Measurements from ENCODE around the gene ZFAND5. TPM values are rescaled to one million over a fixed set of nuclear protein-coding genes. Genes with fewer than 3 reads are reported as not detected.

The ZFAND5 gene
- 133 TPM for polyA plus RNA-seq (2013, experiment 1 of 2; ENCODE audit: insufficient read length)
- polyA plus RNA-seq (2013, experiment 2 of 2; ENCODE audit: insufficient read length), result 127 TPM

DNA sequence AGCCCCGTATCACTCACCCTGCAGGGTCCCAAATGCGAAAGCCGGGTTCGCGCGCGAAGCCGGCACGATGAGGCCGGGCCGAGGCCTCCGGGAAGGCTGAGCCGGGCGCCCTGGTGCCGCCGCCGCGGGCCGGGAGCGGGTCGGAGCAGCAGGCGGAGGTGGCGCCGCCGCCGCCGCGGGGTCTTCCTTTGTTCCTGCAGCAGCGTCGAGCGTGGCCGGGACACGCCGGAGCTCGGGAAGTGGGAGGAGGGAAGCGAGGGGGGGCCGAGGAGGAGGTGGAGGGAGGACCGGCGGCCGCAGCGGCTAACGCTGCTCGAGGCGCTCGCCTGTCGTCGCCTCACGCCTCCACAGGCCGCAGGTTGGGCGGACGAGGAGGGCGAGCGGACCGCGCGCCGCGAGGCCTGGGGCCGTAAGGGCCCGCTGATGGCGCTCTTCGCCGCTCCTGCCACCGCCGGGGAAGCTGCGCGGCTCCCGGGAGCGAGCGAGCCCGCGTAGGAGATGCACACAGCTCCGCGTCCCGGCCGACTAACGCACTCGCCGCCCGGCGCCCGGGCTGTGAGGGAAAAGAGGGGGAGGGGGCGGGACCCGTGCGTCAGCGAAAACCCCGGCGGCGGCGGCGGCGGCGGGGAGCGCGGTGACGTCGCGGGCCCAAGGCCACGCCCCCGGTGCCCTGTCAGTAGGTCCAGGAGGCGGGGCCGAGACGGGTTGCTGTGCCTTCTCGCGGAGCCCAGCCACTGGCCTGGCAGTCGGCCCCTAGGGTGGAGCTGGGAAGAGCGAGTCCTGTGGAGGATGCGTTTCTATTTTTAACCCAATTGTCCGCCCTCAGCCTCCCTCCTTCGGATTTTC, at the start of gene ZFAND5:
ZFAND5 (minus strand) TSS at position 530 of the 846 bp plus-strand sequence. CDS start 4,430 bp downstream, outside the sequence.
- peak; percentile 99 for DNase-seq

GRCh38 chr9:72412483-72413040, 47.6 kb upstream of the ZFAND5 start:
- no peak for DNase-seq

DNA sequence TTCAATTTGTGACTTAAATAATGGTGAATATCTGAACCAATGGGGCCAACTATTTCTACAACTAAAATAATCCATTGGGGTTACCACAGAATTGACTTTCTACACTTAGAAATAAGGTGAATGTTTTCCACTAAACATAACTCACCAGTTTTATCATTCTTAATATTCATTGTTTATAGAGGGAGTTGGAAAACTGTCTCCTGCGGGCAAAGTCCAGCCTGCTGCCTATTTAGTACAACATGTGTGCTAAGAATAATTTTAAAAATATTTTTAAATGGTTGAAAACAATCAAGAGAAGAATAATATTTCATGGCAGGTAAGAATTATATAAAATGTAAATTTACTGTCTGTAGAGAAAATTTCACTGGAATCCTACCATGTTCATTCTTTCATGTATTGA, 45.2 kb upstream of the ZFAND5 start:
- no peak for DNase-seq

DNA sequence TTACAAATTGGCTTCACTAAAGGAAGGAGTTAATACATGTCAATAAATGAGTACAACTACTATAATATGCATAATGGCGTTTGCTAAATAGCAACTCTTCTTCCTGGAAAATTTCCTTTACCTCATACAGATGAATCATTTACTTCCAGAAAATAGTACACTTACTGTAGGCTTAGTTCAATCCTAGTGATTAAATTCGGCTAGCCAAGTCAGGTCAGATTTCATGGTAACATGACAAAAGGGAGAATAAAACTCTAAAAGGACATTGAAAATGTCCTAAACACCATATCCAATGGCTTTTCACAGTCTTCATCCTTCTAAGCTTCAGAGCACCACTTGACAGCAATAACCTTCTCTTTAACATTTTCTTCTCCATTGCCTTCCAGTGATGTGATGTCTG, 42.1 kb upstream of the ZFAND5 start:
- no peak for DNase-seq

DNA sequence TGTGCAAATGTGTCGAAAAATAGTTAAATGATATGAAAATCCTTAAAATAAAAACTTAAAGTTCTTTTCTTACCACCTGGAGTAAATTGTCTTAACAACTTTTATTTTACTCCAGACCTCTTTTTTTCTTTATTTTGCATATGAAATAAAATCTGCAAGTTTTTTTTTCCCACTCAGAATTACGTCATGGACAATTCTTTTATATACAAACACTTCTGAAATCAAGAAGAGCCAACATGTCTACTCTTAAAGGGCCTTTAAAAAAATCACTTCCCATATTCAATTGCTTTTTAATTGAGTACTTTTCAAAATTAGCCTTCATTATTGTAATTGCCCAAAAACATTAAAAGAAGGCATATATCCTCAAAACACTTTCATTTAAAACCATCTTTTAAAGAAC, 37.7 kb upstream of the ZFAND5 start:
- no peak for DNase-seq

- no peak for DNase-seq
These were observed 36.4 kb upstream of the ZFAND5 start for GRCh38 chr9:72401396-72401795.

GRCh38 chr9:72400866-72401265, 35.9 kb upstream of the ZFAND5 start:
- DNase-seq, result no peak

GRCh38 chr9:72399391-72399790, 34.4 kb upstream of the ZFAND5 start:
- no peak for DNase-seq

DNA sequence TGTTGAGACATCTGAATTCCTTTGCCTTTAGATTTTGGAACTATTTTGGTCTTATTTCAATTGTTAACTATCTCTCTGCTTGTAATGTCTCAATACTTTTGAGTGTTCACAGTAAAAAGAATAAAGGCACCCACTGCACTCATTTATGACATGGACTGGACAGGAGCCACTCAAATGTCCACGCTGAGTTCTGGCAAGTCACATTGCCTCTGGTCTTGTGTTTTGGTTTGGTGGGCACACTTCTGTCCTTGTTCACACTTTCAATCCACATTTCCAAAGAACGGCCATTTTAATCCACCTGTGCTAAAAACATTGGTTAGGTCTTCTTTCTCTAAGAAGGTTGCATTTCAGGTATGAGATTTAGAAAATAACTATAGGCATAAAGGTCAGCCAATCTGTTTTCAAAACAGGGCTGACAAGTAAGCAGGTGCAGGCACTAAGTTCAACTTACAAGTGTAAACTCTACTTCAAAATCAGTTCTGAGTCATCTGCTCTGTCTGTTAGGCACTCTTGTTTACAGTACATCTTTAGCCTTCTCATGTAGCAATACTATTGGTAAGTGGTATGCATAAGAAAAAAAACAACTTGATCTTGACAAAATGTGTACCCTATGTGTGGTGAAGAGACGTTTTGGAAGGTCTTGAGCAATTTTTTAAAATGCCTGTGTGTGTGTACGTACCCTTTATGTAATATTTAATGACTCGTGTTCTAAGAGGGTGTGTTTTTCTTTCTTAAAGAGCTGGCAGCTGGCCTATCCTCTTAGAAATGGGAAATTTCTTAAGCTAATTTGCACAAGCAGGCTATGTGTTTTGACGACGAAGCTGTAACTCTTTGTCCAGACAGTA, 31.5 kb upstream of the ZFAND5 start:
- DNase-seq, result peak; percentile 31

GRCh38 chr9:72394066-72394465, 29.1 kb upstream of the ZFAND5 start:
- DNase-seq, result no peak

- no peak for DNase-seq
These were observed 25.9 kb upstream of the ZFAND5 start for GRCh38 chr9:72390907-72391306.

DNA sequence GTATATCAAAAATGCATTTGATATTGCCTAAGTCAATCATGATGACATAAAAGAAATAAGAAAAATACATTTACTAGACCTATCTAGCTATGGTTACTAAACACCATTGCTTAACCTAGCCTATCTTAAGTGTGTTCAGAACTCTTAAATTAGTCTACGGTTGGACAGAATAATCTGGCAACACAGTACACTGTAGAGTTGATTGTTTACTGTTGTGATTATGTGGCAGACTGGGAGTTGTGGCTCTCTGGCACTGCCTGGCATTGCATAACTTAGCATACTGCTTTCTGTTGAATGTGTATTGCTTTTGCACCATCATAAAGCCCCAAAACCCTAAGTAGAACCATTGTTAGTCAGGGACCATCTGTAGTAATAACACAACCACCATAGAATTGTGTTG, 21.2 kb upstream of the ZFAND5 start:
- no peak for DNase-seq

DNA sequence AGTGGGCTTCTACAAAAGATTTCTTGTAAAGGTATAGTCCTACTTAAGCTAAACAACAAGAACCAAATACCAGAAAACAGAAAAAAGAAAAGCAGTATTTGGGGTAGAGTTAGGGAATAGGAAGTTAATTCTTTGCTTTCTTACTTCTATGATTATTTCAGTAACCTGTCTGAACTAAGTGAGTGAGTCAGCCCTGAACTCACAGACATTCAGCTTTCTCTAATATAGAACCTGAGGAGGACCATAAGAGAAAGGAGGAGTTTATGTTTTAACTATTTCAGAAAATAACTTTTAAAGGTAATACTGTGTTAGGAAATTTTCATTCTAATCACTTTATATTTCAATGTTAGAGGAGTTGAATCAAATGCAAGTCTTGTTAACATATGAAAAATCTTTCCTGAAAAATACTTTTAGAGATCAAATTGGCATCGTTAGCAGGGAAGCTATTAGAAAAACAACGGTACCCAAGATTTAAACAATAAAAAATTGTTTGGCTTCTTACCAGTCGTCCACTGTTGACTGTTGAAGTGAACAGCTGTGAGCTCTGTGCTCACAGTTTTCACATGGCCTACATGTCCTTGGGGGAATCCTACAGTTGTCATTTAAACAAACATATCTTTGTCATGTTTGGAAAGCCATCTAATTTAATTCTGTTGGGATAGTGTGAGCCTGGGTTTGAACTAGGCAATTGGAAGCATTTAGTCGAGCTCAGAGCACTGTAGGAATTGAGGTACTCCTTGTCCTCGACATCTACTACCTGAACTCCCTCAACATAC, 19.9 kb upstream of the ZFAND5 start:
- DNase-seq, result no peak

DNA sequence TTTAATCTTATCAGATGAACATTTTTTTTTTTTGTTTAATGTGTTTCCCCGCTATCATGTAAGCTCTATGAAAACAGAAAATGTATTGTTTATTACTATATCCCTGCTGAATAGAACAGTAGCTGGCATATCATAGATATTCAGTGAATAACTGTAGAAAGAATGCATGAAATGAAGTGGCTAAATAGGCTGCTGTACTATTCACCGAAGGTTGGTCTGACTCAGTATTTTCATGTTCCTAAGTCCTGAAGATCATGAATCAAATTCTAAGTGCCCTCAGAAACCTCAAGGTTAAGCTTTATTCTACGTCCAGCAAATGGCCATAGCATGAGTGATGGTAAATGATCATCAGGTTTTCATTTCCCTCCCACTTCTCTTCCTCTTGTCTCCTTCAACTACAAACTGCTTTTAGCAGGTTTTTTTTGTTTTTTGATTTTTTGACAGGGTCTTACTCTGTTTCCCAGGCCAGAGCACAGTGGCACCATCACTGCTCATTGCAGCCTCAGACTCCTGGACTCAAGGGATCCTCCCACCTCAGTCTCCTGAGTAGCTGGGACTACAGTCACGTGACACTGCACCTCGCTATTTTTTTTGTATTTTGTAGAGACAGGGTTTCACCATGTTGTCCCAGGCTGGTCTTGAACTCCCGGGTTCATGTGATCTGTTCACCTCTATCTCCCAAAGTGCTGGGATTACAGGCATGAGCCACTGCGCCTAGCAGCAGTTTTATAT, 19.1 kb upstream of the ZFAND5 start:
- DNase-seq, result peak; percentile 90

- peak; percentile 39 for DNase-seq
These were observed 17.4 kb upstream of the ZFAND5 start for GRCh38 chr9:72382405-72382804.

DNA sequence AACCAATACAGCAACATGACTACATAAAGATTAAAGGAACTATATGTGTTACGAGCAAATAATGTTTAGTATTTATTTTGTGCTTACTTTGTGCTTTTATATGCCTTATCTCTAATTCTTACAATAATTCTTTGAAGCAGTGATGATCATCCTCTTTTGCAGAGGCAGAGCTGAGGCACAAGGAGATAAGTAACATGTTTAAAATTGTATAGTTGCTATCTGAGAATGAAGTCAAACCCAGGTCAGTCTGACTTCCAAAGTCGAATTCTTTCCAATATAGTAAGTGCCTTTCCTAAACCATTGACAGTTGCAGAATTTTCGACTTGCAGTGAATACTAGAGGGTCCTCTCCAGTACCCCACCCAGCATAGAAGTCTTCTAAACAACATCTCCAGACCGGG, 12.0 kb upstream of the ZFAND5 start:
- no peak for DNase-seq

DNA sequence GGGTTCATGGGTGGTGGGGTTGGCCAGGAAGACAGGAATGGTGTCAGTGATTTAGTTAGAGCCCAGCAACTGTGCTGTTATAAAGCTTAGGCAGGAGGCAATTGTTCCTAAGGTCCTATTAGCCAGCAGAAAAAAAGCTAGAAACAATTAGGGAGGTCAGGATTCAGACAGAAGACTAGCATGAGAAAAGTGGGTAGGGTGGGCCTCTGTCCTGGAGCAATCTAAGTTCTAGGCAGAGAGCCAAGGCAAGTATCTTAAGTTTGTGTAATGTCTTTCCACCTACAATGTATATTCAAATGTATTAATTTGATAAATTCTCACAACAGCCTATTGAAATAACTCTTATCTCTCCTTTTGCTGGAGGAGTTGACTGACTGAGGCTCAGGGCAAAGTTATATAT, 6.1 kb upstream of the ZFAND5 start:
- DNase-seq, result no peak

DNA sequence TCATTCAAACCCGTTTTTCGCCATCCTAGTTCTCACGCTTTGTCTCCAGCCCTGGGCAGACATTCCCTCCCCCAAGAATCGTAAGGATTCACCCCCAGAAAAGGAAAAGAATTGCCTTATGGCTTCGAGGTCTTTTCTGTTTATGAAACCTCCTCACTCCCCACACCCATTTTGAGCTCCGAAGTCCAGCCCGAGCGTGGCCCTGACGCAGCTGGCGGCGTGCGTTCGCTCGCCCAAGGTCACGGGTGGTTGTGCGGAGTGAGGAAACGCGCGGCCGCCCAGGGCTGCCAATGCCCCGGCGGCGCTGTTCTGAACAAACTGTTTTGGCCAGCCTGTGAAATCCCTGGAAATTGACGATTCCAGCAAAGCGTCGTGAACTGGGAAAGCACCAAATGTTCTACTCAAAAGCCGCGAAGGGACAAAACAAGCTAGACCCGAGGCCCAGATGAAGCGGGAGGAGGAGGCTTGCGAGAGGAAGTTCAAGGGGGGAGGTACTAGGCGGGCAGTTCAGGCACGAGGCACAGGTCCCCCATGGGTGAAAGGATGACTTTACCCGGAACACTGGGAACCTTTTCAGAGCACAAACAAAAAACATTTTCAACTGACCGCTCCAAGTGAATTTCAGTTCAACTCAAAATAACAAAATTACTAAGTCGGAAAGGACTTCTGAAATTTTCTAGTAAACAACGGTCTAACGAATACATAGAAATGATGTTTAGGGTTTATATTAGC, 683 bp upstream of the ZFAND5 start:
- DNase-seq, result peak; percentile 83

- DNase-seq, result peak; percentile 64
These were observed 915 bp downstream of the ZFAND5 start for GRCh38 chr9:72363908-72364678.

- no peak for DNase-seq
These were observed 1.8 kb downstream of the ZFAND5 start for GRCh38 chr9:72363236-72363635.
